ENCODE data around the gene PRR35.

Gene PRR35

DNA sequence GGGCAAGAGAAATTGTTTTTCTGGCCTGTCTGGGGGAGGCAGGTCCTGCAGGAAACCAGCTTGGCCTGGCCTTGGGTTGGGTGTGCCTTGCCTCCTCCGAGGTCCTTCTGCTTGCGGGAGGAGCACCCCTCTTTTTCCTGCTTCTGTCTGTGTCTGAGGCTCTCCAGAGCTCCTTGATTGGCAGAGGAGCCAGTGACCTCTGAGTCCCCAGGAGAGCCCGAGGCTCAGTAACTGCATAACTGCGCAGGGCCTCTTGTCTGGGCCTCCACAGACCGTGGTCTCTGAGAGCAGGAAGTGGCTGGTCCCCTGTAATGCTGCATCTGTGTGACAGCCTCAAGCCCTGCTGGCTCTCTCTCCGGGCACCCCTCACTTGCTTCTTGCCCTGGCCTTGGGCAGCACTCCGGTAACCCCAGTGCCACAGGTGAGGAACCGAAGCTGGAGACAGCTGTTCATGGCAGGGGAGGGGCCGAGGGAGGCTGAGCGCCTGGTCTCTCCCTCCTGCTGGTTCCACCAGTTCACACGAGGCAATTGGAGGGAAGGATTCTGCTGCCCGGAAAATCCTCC lies 31.1 kb upstream of the PRR35 start:
- no peak for DNase-seq (ENCODE audit: extremely low read depth, low read depth)
- TF ChIP-seq CTCF (IDR thresholded peaks at IDR 0.05; ENCODE audit: low read depth, low read length) = no peak

GRCh38 chr16:530111-530817 lies 29.9 kb upstream of the PRR35 start:
- TF ChIP-seq CTCF (IDR thresholded peaks at IDR 0.05; ENCODE audit: low read depth, low read length) = no peak
- DNase-seq (ENCODE audit: extremely low read depth, low read depth) = no peak

GRCh38 chr16:531494-532125 lies 28.6 kb upstream of the PRR35 start:
- no peak for TF ChIP-seq CTCF (IDR thresholded peaks at IDR 0.05; ENCODE audit: low read depth, low read length)
- no peak for DNase-seq (ENCODE audit: extremely low read depth, low read depth)

- no peak for DNase-seq (ENCODE audit: extremely low read depth, low read depth)
- TF ChIP-seq CTCF (IDR thresholded peaks at IDR 0.05; ENCODE audit: low read depth, low read length) = no peak
Measured at GRCh38 chr16:533391-534123, 26.6 kb upstream of the PRR35 start.

DNA sequence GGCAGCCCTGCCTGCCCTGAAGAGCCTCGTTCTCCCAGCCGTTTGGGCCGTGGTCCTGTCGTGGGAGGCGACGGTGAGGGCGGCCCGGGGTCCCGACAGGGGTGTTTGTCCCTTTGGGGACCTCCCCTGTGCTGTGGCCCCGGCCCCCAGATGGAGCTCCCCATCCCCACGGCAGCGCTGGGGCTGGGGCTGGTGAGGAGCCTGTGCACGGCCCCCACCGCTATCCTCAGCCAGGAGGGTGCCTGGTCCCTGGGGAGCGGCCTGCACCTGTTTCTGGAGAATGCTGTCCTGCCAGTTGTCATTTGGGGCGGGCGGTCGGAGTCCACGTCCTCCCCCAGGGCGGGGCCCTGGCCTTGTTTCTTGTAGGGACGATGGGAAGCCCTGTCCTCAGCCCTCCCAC lies 26.1 kb upstream of the PRR35 start:
- DNase-seq (ENCODE audit: extremely low read depth, low read depth) = no peak
- no peak for TF ChIP-seq CTCF (IDR thresholded peaks at IDR 0.05; ENCODE audit: low read depth, low read length)

- DNase-seq (ENCODE audit: extremely low read depth, low read depth) = no peak
- no peak for TF ChIP-seq CTCF (IDR thresholded peaks at IDR 0.05; ENCODE audit: low read depth, low read length)
Measured at GRCh38 chr16:534856-535445, 25.2 kb upstream of the PRR35 start.

Data from AG09319 (cell line).